ENCODE measurements around the gene IL1RAPL1. TPM values are rescaled to one million over a fixed set of nuclear protein-coding genes. Genes with fewer than 3 reads are reported as not detected.

The IL1RAPL1 gene
- total RNA-seq, 2 donors from 2014 or later, result 0.54 TPM; not detected in 1

DNA sequence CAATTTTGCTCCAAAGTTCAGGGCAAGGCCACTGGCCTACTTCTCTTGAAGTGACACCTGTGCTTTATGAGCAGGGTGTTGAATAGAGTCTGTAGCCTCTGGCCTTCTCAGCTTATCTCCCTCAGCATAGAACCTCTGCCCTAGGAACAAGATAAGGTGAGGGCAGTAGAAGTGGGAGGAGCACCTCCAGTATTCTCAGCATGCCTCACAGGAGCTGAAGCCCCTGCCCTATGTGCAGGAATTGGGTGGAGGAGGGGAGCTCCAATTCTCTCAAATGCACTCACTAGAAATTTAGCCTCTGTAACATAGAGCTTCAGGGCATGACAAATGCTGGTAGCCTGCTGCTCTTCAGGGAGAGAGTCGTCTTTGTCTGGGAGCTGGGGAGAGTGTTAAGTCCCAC, 479.3 kb downstream of the IL1RAPL1 start:
- Histone ChIP-seq H3K4me1 (ENCODE audit: control insufficient read depth in 1 of 2, low read depth in 2 of 2) (no peaks in the 10 kb centered on the region), H3K27ac (no peak overlapping the region), H3K4me3 (no peak overlapping the region), H3K9me3 (no peaks in the 10 kb centered on the region), H3K27me3 (replicated peaks; ENCODE audit: insufficient read depth) (no peaks in the 10 kb centered on the region), H3K36me3 (no peaks in the 10 kb centered on the region)
- no peak for ATAC-seq (ENCODE audit: insufficient number of reproducible peaks, low FRiP score, low read depth)
- DNase-seq (ENCODE audit: low spot score), result no peak
- no peak for TF ChIP-seq CTCF (IDR thresholded peaks at IDR 0.05)

GRCh38 chrX:29067351-29067750, 480.1 kb downstream of the IL1RAPL1 start:
- Histone ChIP-seq H3K27me3 (replicated peaks; ENCODE audit: insufficient read depth) (no peaks in the 10 kb centered on the region), H3K9me3 (no peaks in the 10 kb centered on the region), H3K27ac (no peak overlapping the region), H3K4me3 (no peak overlapping the region), H3K4me1 (ENCODE audit: control insufficient read depth in 1 of 2, low read depth in 2 of 2) (no peaks in the 10 kb centered on the region), H3K36me3 (no peaks in the 10 kb centered on the region)
- DNase-seq (ENCODE audit: low spot score) (no peak), ATAC-seq (ENCODE audit: insufficient number of reproducible peaks, low FRiP score, low read depth) (no peak)
- no peak for TF ChIP-seq CTCF (IDR thresholded peaks at IDR 0.05)

DNA sequence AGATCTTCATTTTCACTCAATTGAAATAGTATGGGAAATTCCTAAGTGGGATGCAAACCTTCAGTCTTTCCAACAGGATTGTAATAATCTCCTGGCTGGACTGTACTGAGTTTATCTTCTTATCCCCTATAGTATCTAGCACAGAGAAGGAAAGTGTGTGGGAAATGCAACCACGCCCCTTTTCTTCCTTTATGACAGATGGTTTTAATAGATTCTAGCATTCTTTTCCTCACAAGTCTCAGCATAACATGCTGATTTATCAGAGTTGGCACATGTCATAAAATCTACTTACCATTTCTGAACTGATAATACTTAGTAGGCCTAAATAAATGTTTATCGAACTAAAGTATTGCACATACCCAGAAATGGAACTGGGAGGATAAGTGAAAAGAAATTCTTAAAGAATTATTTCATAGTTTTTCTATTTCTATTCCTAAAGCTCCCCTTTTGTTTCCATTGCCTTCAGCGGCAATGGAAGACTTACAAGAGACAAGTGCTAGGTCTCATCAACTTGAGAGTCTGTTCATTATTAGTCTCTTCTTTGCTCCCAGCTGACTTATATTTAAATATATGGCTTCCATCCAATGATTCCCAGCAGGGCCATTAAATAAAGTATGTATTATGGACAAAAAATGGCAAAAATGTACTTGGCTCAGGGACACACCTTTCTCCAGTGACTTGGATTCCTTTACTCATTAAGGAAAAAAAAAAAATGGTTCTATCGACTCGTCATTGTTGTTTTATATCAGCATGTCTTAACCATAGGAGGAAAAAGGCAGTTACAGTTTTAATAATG, 484.5 kb downstream of the IL1RAPL1 start:
- no peak overlapping the region for H3K4me3 ChIP-seq
- H3K36me3 ChIP-seq, result no peaks in the 10 kb centered on the region
- no peak overlapping the region for H3K27ac ChIP-seq
- no peak for ATAC-seq (ENCODE audit: insufficient number of reproducible peaks, low FRiP score, low read depth)
- no peak for TF ChIP-seq CTCF (IDR thresholded peaks at IDR 0.05)
- H3K9me3 ChIP-seq, result no peaks in the 10 kb centered on the region
- no peak for DNase-seq (ENCODE audit: low spot score)
- H3K4me1 ChIP-seq (ENCODE audit: control insufficient read depth in 1 of 2, low read depth in 2 of 2), result no peaks in the 10 kb centered on the region
- H3K27me3 ChIP-seq (replicated peaks; ENCODE audit: insufficient read depth), result no peaks in the 10 kb centered on the region

GRCh38 chrX:29082558-29082957, 495.3 kb downstream of the IL1RAPL1 start:
- no peak for TF ChIP-seq CTCF (IDR thresholded peaks at IDR 0.05)
- ATAC-seq (ENCODE audit: insufficient number of reproducible peaks, low FRiP score, low read depth), result no peak
- H3K4me1 ChIP-seq (ENCODE audit: control insufficient read depth in 1 of 2, low read depth in 2 of 2), result no peaks in the 10 kb centered on the region

DNA sequence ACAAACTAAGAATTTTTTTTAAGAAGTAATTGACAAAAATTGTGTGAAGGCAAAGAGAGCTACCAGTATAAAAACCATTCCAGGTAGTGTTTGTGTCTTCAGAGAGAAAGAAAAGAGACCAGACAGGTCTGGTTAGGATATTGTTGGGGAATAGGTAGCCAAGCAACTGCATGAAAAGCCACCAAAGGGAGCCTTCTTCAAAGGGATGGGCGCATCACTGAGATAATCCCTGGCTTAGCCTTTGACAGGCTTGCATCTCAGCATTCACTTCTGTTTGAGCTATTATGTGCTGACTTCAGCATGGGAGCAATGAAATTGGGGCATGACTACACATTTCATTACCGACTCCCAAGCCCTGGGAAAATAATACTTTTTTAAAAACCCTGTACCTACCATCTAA, 496.6 kb downstream of the IL1RAPL1 start:
- Histone ChIP-seq H3K27ac (no peak overlapping the region), H3K27me3 (replicated peaks; ENCODE audit: insufficient read depth) (no peaks in the 10 kb centered on the region), H3K9me3 (no peaks in the 10 kb centered on the region), H3K36me3 (no peaks in the 10 kb centered on the region), H3K4me3 (no peak overlapping the region), H3K4me1 (ENCODE audit: control insufficient read depth in 1 of 2, low read depth in 2 of 2) (no peaks in the 10 kb centered on the region)
- DNase-seq (ENCODE audit: low spot score) (no peak), ATAC-seq (ENCODE audit: insufficient number of reproducible peaks, low FRiP score, low read depth) (no peak)
- TF ChIP-seq CTCF (IDR thresholded peaks at IDR 0.05), result no peak

More at GRCh38 chrX:29082558-29082957, 495.3 kb downstream of the IL1RAPL1 start:
- Histone ChIP-seq H3K36me3 (no peaks in the 10 kb centered on the region), H3K4me3 (no peak overlapping the region), H3K27me3 (replicated peaks; ENCODE audit: insufficient read depth) (no peaks in the 10 kb centered on the region), H3K27ac (no peak overlapping the region), H3K9me3 (no peaks in the 10 kb centered on the region)
- no peak for DNase-seq (ENCODE audit: low spot score)

Measured in thoracic aorta (tissue), 2 donors.